Ovary (tissue), 9 donors: ENCODE measurements around the gene MLN. TPM values are rescaled to one million over a fixed set of nuclear protein-coding genes. Genes with fewer than 3 reads are reported as not detected.

Experiments
- DNase-seq, 5 donors: peaks; one replicate each; pipeline ENCODE4 v3.0.0-alpha.2; 2019 to 2020
- H3K27ac ChIP-seq, 2 donors: fragments of 200-600 bp; one replicate each; pipeline versions ENCODE4 v1.5.1 to v1.8.0; 2019 to 2022
- H3K27me3 ChIP-seq: fragments of 200-600 bp; one replicate; pipeline ENCODE4 v1.8.0; 2022
- H3K36me3 ChIP-seq: fragments of 200-600 bp; sonication (generic); one replicate; pipeline ENCODE4 v1.5.1; 2019
- H3K4me1 ChIP-seq: one replicate; pipeline ENCODE4 v1.8.1; 2013; ENCODE audit warnings: mild to moderate bottlenecking, moderate library complexity; ENCODE audit not compliant: insufficient read depth
- H3K4me3 ChIP-seq: fragments of 200-600 bp; sonication (generic); one replicate; pipeline ENCODE4 v1.5.1; 2017
- H3K9me3 ChIP-seq, 2 donors: fragments of 200-600 bp in 1 of 2; sonication (generic) in 1 of 2; one replicate each; pipeline versions ENCODE4 v1.5.1 to v1.8.1; 2013 to 2019; ENCODE audit warnings: mild to moderate bottlenecking in 1 of 2, moderate library complexity in 1 of 2
- CTCF ChIP-seq, 3 donors: fragments of 450-650 bp in 2 of 3; fragments of 200-600 bp in 1 of 3; IDR thresholded peaks; one replicate each; pipeline versions ENCODE4 v1.5.1 to v1.8.0; 2016 to 2022; ENCODE audit warnings: antibody characterized with exemption in 3 of 3, mild to moderate bottlenecking in 1 of 3
- EP300 ChIP-seq: sonication (generic); formaldehyde crosslinking; IDR thresholded peaks from one replicate; pipeline ENCODE4 v1.6.1; 2017; ENCODE audit warnings: antibody characterized with exemption
- POLR2A ChIP-seq: fragments of 450-650 bp; IDR thresholded peaks from one replicate; pipeline ENCODE4 v1.6.1; 2017; ENCODE audit warnings: antibody characterized with exemption, mild to moderate bottlenecking, moderate library complexity
- WGBS, 3 donors: extraction: QIAGEN DNeasy Blood & Tissue Kit in 1 of 3; methylation state at CpG; one replicate each; pipeline versions ENCODE4 v1.1.5 to v1.1.7; 2013 to 2017; 5-methylcytosine and 5-hydroxymethylcytosine counted together
- intact Hi-C, 4 donors: fragments of 100-400 bp; cut with DNase I; formaldehyde crosslinking; loops; one replicate each; pipeline versions ENCODE4 v1.11.0 to v1.15.1; 2022 to 2023
- polyA plus RNA-seq, 2 donors: library from polyadenylated mRNA; stranded (reverse); fragments of 200-250 nt in 1 of 2; fragments of 350-450 nt in 1 of 2; fragmentation: Illumina TruSeq in 1 of 2; extraction: RNeasy Lipid Tissue Mini Kit (QIAGEN cat#74804) in 1 of 2; gene quantifications; one replicate each; pipeline ENCODE4 v1.2.3, GENCODE V29; 2013 to 2014
- total RNA-seq, 7 donors: library from RNA; depleted of rRNA in 2 of 7; stranded (reverse); fragments of >200 nt in 2 of 7; fragmentation: NEBNext Ultra II Directional in 3 of 7; extraction: Animal tissue kit (Norgen Biotek cat#: 25700) in 3 of 7; gene quantifications; one replicate each; pipeline versions ENCODE4 v1.1.0 to v1.2.4, GENCODE V29; 2016 to 2023
- donor health status: DM: no; HTN: no; CAD: no; lungs with moderate emphysema.
- donor health status: DM: no; HTN: no; CAD: no.
- donor health status: Bipolar disorder and iron deficiency.
- donor health status: DM: yes; HTN: yes; CAD: no.
- donor health status: DM: no; HTN: no; CAD: no.
- donor health status: DM: yes; HTN: yes; CAD: no.

MLN gene
- total and polyA plus RNA-seq, 9 donors: not detected

- WGBS, 3 donors: 88 to 95% (median 91%) methylated on average over 9 of the region's 9 CpGs
- Histone ChIP-seq H3K4me3 (no peak overlapping the region), H3K4me1 (no peaks in the 10 kb centered on the region), H3K27ac (no peak overlapping the region), H3K9me3 (no peaks in the 10 kb centered on the region), H3K27me3 (no peaks in the 10 kb centered on the region), H3K36me3 (no peaks in the 10 kb centered on the region)
- intact Hi-C loops: no loop called here
- DNase-seq: no peak
- TF ChIP-seq EP300 (no peak), CTCF (IDR thresholded peaks at IDR 0.05) (no peak), POLR2A (no peak)
Measured at GRCh38 chr6:33849500-33850075, 45.8 kb upstream of the MLN start.

GRCh38 chr6:33848484-33848883 lies 44.7 kb upstream of the MLN start:
- H3K36me3 ChIP-seq: no peaks in the 10 kb centered on the region
- no peaks in the 10 kb centered on the region for H3K27me3 ChIP-seq
- H3K9me3 ChIP-seq: no peaks in the 10 kb centered on the region
- H3K27ac ChIP-seq: no peak overlapping the region
- no peak for DNase-seq
- H3K4me1 ChIP-seq: no peaks in the 10 kb centered on the region
- WGBS, 3 donors: 80 to 98% (median 93%) methylated on average over 3 of the region's 3 CpGs
- intact Hi-C loops: no loop called here
- TF ChIP-seq EP300 (no peak), CTCF (IDR thresholded peaks at IDR 0.05) (no peak), POLR2A (no peak)
- no peak overlapping the region for H3K4me3 ChIP-seq

GRCh38 chr6:33847867-33848266 lies 44.1 kb upstream of the MLN start:
- H3K36me3 ChIP-seq: no peaks in the 10 kb centered on the region
- H3K27me3 ChIP-seq: no peaks in the 10 kb centered on the region
- TF ChIP-seq CTCF (IDR thresholded peaks at IDR 0.05): no peak
- no peak for TF ChIP-seq EP300
- TF ChIP-seq POLR2A: no peak
- no peak overlapping the region for H3K4me3 ChIP-seq
- H3K27ac ChIP-seq: no peak overlapping the region
- no peaks in the 10 kb centered on the region for H3K4me1 ChIP-seq
- intact Hi-C loops: no loop called here
- DNase-seq: no peak
- WGBS, 3 donors: 83 to 88% (median 84%) methylated on average over 1 of the region's 1 CpG
- H3K9me3 ChIP-seq: no peaks in the 10 kb centered on the region

- TF ChIP-seq EP300 (no peak), POLR2A (no peak), CTCF (IDR thresholded peaks at IDR 0.05) (no peak)
- H3K36me3 ChIP-seq: no peaks in the 10 kb centered on the region
- 80 to 87% (median 83%) methylated on average over 6 of the region's 6 CpGs for WGBS, 3 donors
Measured at GRCh38 chr6:33847078-33847477, 43.3 kb upstream of the MLN start.

More at GRCh38 chr6:33847078-33847477, 43.3 kb upstream of the MLN start:
- H3K9me3 ChIP-seq: no peaks in the 10 kb centered on the region
- H3K27ac ChIP-seq: no peak overlapping the region
- no peaks in the 10 kb centered on the region for H3K4me1 ChIP-seq
- H3K27me3 ChIP-seq: no peaks in the 10 kb centered on the region
- no peak for DNase-seq
- intact Hi-C loops: no loop called here
- no peak overlapping the region for H3K4me3 ChIP-seq
